Nucleus accumbens (tissue), 56 donors: ENCODE data around the gene PPP3CA.

Experiments
- DNase-seq, 56 donors: peaks; one replicate each; lab custom pipeline; 2025; lab: John Stamatoyannopoulos, UW

The PPP3CA gene

DNA sequence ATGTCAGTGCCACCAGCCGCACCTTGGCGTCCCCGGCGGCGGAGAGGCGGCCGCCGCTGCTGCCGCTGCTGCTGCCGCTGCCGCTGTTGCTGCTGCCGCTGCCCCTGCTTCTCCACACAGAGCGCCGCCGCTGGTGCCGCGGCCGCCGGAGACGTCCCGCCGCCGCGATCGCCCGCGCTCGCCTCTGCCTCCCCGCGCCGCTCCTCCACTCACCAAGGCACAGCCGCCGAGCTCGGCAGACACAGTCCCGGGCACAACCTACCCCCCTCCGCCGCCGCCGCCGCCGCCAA, at the start of gene PPP3CA:
Gene PPP3CA (minus strand): TSS at position 260 of the 290 bp plus-strand sequence.
- peak in 1 of 56 donors; percentile 60 for DNase-seq

GRCh38 chr4:101393256-101393655, 45.9 kb upstream of the PPP3CA start:
- DNase-seq: no peak

DNA sequence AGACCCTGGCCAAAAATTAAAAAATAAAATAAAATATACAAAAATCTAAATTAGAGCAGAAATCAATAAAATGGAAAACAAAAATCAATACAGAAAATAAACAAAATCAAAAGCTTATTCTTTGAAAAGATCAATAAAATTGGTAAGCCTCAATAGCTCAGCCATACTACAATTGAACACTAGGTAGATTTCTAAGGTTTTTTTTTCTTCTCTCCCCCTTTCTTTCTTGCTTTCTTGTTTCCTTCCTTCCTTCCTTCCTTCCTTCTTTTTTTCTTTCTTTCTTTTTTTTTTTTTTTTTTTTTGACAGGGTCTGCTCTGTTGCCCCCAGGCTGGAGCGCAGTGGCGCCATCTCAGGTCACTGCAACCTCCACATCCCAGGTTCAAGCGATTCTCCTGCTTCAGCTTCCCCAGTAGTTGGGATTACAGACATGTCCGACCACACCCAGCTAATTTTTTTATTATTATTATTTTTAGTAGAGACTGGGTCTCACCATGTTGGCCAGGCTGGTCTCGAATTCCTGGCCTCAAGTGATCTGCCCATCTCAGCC, 23.4 kb upstream of the PPP3CA start:
- no peak for DNase-seq

GRCh38 chr4:101367201-101367600, 19.9 kb upstream of the PPP3CA start:
- DNase-seq: no peak

- DNase-seq: no peak
Measured at GRCh38 chr4:101366331-101366730, 19.0 kb upstream of the PPP3CA start.

- DNase-seq: no peak
Measured at GRCh38 chr4:101357751-101358150, 10.4 kb upstream of the PPP3CA start.

GRCh38 chr4:101356928-101357327, 9.6 kb upstream of the PPP3CA start:
- DNase-seq: no peak

- DNase-seq: no peak
Measured at GRCh38 chr4:101355767-101356702, 8.7 kb upstream of the PPP3CA start.

GRCh38 chr4:101355246-101355645, 7.9 kb upstream of the PPP3CA start:
- DNase-seq: no peak

GRCh38 chr4:101349801-101350064, 2.4 kb upstream of the PPP3CA start:
- DNase-seq: no peak

GRCh38 chr4:101348995-101349800, 1.9 kb upstream of the PPP3CA start:
- DNase-seq: peak in 16 of 56 donors; percentile 1 to 25 (median 4)

- DNase-seq: peak in 15 of 56 donors; percentile 14 to 69 (median 50)
Measured at GRCh38 chr4:101348367-101348827, 1.1 kb upstream of the PPP3CA start.

- DNase-seq: peak; percentile 87 to 100 (median 99)
Measured at GRCh38 chr4:101347557-101348366, 436 bp upstream of the PPP3CA start.

GRCh38 chr4:101346351-101347266, 717 bp downstream of the PPP3CA start:
- DNase-seq: peak in 50 of 56 donors; percentile 30 to 86 (median 65)

DNA sequence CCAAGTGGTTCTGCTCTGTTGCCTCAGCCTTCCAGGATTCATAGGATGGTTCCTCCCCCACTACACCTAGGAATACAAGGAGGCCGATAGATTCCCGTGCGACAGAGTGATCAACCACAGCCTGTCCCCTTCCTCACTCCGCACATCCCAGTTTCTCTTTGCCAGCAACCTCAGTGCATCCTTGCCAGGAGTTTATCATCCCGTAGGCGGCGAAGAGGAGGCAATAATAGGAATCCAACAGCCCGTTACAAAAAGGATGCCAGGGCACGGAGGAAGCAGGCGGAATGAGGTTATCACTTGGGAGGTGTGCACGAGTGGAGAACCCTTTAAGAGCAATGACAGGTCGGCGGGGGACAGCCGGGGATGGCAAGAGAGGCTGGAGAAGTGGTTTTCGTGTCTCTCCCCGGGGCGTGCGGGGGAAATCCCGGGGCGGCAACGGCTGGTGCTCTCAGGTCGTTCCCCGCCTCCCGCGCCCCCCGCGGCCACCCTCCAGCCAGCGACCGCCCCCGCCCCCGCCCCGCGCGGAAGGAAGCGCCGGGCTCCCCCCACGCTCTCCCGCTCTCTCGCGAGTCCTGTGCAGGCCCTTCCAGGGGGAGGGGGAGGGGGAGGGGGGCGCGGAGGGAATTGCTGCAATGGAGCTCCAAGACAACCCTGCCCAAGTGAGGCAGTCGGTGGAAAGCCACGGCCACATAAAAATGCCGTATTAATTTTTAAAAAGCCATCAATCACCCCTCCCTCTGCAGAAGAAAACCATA, 1.6 kb downstream of the PPP3CA start:
- peak in 54 of 56 donors; percentile 2 to 79 (median 58) for DNase-seq

DNA sequence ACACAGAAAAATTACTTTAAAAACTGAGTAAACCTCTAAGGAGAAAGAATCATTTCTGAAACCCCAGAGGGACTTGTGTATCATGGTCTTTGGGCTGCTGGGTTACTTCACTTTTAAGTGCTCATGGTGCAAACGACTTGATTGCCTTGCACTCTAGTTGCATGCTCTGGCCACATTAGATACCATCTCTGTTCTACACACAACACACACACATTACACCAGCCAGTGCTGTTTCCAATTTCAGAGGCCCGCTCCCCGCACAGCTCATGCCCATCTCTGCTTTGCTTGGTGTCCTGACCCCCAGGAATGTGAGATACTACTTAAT, 2.1 kb downstream of the PPP3CA start:
- DNase-seq: peak in 19 of 56 donors; percentile 8 to 69 (median 51)

DNA sequence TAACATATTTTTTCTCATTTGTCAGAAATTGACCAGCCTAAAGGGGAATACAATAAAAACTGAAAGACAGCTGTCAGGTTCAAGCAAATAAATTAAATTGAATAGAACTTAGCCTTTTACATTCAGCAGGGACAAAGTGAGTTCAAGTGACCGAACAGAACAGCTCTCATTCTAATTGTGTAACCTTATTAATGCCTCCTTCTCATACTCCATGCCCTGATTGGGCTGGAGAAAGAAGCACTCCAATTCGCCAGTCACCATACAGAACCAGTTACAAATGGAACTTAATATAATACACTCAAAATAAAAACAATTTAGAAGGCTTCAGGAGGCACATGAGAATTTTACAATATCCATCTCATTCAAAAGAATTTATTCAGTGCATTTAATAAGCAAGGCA, 8.0 kb downstream of the PPP3CA start:
- DNase-seq: no peak

DNA sequence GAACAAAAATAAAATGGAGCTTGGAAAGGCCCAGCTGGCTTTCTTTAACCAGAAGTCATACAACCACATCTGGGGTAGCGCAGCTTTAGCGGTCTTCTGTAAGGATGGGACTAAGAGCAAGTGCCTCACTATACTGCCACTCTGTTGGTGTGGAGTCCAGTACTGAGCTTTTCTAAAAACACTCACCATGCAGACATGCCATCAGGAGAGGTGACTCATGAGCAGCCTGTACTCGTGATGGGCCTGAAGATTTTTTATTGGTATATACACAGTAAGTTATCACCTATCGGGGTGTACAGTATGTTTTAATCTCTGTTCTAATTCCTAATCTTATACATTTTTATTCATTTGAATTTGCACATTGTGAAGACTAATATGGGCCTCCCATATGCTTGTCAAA, 9.6 kb downstream of the PPP3CA start:
- DNase-seq: no peak
